HG03558 (cell line): ENCODE measurements around the gene FOXO6.

Source experiments
- ATAC-seq: cut with Tn5 transposase; IDR thresholded peaks from one replicate; pipeline ENCODE4 v1.9.1; 2021; ENCODE audit warnings: moderate number of reproducible peaks; ENCODE audit not compliant: unreplicated experiment; ENCODE audit errors: extremely low read depth

Gene FOXO6

GRCh38 chr1:41364442-41365319 lies 3.4 kb downstream of the FOXO6 start:
- ATAC-seq = no peak

DNA sequence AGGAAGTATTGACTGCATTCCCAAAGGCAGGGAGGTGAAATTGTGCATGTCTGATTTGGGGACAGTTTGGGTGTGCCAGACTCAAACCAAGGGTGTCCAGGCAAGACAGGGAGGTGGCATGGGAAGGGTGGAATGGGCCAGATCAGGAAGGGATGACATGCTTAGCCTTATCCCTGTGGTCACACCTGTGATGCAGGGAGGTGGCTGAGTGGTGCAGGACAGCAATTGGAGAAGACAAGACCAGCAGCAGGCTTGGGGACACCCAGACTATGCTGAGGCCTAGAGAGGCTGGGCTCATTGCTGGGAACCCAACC lies 4.0 kb downstream of the FOXO6 start:
- no peak for ATAC-seq

- ATAC-seq = no peak
These were observed 4.7 kb downstream of the FOXO6 start for GRCh38 chr1:41365772-41366454.

DNA sequence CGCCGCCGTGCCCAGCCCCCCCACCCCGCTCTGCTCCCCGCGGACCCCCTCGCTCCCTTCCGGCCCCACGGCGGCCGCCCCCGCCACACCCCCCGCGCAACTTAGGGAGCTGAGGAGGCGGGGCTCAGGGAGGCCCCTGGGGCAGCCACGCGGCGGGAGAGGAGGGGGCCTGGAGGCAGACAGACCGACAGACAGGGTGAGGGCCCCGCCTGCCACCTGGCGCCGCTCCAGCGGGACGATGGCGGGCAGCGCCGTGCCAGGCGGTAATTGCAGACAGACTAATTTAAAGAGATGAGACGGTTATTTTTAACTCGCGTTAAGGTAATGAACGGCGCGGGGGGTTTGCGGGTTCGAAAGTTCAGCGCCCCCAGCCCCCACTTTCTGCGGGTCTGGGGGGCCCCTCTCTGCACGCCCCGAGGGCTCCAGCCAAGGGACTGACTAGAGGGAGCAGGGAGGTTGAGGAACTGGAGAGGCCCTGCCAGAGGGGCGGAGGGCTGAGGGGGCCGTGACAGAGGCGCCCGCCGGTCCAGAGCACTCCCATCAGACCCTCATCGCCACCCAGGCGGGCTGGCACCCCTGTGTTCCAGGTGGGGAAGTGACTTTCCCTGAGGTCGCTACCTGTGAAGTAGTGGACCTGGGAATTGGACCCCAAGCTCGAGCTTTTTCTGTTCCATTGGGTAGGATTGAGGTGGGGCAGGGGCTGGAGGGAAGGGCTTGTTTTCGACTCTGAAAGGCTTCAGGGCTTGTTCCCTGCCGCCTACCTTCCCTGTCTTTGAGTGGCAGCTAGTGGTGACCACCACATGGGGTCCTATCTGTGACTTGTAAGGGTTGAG lies 5.4 kb downstream of the FOXO6 start:
- no peak for ATAC-seq

DNA sequence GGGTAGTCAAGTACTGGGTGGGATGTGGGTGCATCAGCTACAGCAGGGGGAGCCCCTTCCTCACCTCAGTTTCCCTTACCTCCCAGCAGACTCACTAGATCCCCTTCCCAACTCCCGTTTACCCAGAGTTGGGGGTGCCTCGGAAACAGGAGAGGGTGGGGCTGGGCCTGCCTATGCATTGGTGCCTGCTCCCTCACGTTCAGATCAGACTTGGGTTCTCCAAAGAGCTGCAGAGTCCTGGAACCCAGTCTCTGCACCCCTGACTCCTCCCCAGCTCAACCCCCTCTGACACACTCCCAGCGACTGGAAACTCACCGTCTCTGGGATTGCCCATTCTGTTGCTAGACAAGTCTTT lies 6.0 kb downstream of the FOXO6 start:
- ATAC-seq = no peak

DNA sequence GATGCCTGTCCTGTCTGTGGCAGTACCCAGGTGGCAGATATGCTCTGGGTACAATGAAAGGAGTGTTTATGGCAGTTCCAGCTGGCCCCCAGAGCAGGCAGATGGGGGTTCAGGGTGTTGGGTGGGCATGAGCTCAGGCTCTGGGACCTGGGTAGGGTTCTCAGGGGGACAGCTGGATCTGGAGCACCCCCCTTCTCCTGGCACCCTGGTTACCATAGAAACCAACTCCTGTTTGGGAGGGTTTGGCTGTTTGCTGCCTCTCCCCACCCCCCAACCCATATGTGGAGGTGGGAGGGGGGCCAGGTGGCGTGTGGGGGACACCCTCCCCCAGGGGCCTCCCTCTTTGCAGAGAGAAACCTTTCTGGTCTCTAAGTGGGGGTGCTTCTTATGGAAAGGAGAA lies 7.1 kb downstream of the FOXO6 start:
- ATAC-seq = no peak

GRCh38 chr1:41368801-41369200 lies 7.6 kb downstream of the FOXO6 start:
- no peak for ATAC-seq

- no peak for ATAC-seq
These were observed 8.3 kb downstream of the FOXO6 start for GRCh38 chr1:41369531-41369930.

GRCh38 chr1:41370225-41370624 lies 9.0 kb downstream of the FOXO6 start:
- no peak for ATAC-seq

- ATAC-seq = no peak
These were observed 9.7 kb downstream of the FOXO6 start for GRCh38 chr1:41370756-41371420.

DNA sequence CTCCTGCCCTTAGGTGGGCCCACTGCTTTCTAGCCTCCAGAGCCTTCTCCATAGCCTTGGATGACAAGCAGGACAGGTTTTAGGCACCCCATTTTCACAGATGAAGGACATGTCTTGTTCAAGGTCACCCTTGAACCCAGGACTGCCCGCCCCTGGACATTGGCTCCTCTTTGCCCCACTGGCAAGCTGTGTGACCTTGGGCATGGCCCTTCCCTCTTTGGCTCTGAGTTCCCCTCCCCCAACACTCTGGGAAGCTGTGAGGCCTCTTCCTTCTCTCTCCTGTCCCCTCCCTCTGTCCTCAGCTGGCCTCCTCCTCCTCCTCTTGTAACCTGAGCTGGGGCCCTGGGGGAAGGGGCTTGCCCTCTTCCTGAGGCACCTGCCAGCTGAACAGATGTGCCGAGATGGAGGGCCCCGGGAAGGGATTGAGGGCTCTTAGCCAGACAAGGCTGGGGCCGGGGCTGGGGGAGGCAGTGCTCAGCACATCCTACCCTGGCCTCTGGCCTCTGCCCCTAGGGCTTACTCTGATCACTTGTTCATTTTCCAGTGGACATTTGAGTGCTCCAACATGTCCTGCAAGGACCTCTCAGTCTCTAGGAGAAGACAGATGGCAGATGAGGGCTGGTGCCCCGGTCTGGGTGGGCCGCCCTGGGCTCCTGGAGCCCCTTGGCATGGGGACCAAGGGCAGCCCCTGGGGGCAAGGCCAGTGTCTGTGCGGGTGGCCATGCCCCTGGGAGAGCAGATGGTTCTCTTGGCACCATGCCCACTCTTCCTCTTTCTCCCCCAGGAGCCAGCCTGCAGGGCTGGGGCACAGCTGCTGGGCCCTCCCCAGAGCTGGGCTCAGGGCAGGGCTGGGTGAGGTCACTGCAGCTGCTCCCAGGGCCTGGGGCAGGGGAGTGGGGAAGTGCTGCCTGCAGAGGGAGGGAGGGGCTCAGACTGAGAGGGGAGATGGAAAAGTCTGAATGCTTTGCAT lies 10.7 kb downstream of the FOXO6 start:
- no peak for ATAC-seq

- no peak for ATAC-seq
These were observed 11.4 kb downstream of the FOXO6 start for GRCh38 chr1:41372600-41372993.

GRCh38 chr1:41373373-41373772 lies 12.1 kb downstream of the FOXO6 start:
- ATAC-seq = no peak

- no peak for ATAC-seq
These were observed 13.5 kb downstream of the FOXO6 start for GRCh38 chr1:41374711-41375110.

- ATAC-seq = no peak
These were observed 16.2 kb downstream of the FOXO6 start for GRCh38 chr1:41377397-41377796.

DNA sequence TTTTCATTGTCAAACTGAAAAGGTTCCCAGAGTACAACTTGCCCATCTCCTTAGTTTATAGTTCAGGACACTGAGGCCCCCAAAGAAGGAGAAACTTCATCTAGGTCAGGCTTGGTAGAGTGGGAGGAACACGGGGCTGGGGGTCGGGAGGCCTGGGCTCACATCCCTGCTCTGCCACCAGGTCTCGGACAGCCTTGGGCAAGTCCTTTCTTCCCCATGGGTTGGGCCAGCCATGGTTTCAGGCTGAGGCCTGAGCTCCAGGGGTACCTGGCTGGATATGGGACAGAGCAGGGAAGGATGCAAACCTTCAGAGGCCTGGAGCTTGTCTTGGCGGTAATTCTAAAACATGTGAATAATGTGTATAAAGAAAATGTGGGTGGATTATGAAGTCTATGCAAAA lies 17.0 kb downstream of the FOXO6 start:
- ATAC-seq = no peak

GRCh38 chr1:41378999-41379737 lies 17.9 kb downstream of the FOXO6 start:
- no peak for ATAC-seq

- no peak for ATAC-seq
These were observed 18.5 kb downstream of the FOXO6 start for GRCh38 chr1:41379738-41380130.

GRCh38 chr1:41380195-41380594 lies 19.0 kb downstream of the FOXO6 start:
- no peak for ATAC-seq
